Transverse colon (tissue), 4 donors: Measurements from ENCODE around the gene ELOB. TPM values are rescaled to one million over a fixed set of nuclear protein-coding genes. Genes with fewer than 3 reads are reported as not detected.
A peak's percentile ranks its signal among the peaks of the same experiment; 100 is the strongest.

Source experiments
- DNase-seq: peaks from one replicate; pipeline ENCODE4 v3.0.0-alpha.2; 2019
- H3K27ac ChIP-seq, 4 donors: fragments of 200-600 bp; sonication (generic); 2 replicates each; pipeline ENCODE4 v1.5.1; 2016 to 2018; ENCODE audit warnings: inconsistent platforms in 4 of 4
- H3K27me3 ChIP-seq: fragments of 200-600 bp; sonication (generic); 2 replicates; pipeline ENCODE4 v1.5.1; 2017; ENCODE audit warnings: inconsistent platforms
- H3K36me3 ChIP-seq, 4 donors: fragments of 200-600 bp; sonication (generic); 2 replicates each; pipeline ENCODE4 v1.5.1; 2017 to 2019; ENCODE audit warnings: inconsistent platforms in 4 of 4
- H3K4me1 ChIP-seq, 4 donors: fragments of 200-600 bp; sonication (generic); 2 replicates each; pipeline ENCODE4 v1.5.1; 2017 to 2020; ENCODE audit warnings: inconsistent platforms in 4 of 4
- H3K4me3 ChIP-seq, 4 donors: fragments of 200-600 bp; sonication (generic); 1 replicate in 1 of 4; 2 replicates in 3 of 4; pipeline versions ENCODE4 v1.5.1 to v1.6.1; 2017 to 2019; ENCODE audit warnings: inconsistent platforms in 4 of 4
- H3K9me3 ChIP-seq, 2 donors: fragments of 200-600 bp; sonication (generic); 2 replicates each; pipeline ENCODE4 v1.5.1; 2017 to 2019; ENCODE audit warnings: inconsistent platforms in 2 of 2
- CTCF ChIP-seq, 5 experiments: fragments of 200-600 bp in 3 of 5; fragments of 450-650 bp in 2 of 5; sonication (generic) in 3 of 5; IDR thresholded peaks; 1 replicate in 2 of 5; 2 replicates in 3 of 5; pipeline ENCODE4 v1.5.1; 2016 to 2017; ENCODE audit warnings: antibody characterized with exemption in 5 of 5, inconsistent platforms in 3 of 5, mild to moderate bottlenecking in 2 of 5, moderate library complexity in 1 of 5
- EP300 ChIP-seq: sonication (generic); formaldehyde crosslinking; IDR thresholded peaks from one replicate; pipeline ENCODE4 v1.6.1; 2017; ENCODE audit warnings: antibody characterized with exemption, low read depth
- POLR2A ChIP-seq: fragments of 450-650 bp; IDR thresholded peaks from one replicate; pipeline ENCODE4 v1.6.1; 2016; ENCODE audit warnings: antibody characterized with exemption, mild to moderate bottlenecking, moderate library complexity
- POLR2AphosphoS5 ChIP-seq, 3 donors: sonication (generic); formaldehyde crosslinking; IDR thresholded peaks; one replicate each; pipeline ENCODE4 v1.6.1; 2016; ENCODE audit warnings: antibody characterized with exemption in 3 of 3
- WGBS, 2 donors: methylation state at CpG; one replicate each; pipeline ENCODE4 v1.1.5; 2018; ENCODE audit warnings: low coverage in 1 of 2; 5-methylcytosine and 5-hydroxymethylcytosine counted together
- in situ Hi-C, 4 donors: fragments of 200-750 bp; cut with MboI; loops; one replicate each; pipeline versions ENCODE4 v1.15.0 to v1.15.1; 2017; ENCODE audit warnings: low sequenced_read_pairs in 3 of 4, low pct_ligation_motif_present in 1 of 4, low pct_unique_long_range_greater_than_20kb in 1 of 4
- intact Hi-C: fragments of 100-400 bp; cut with DNase I; formaldehyde crosslinking; loops from one replicate; pipeline ENCODE4 v1.15.1; 2023; ENCODE audit warnings: low total_unique reads
- total RNA-seq, 4 donors: library from RNA; depleted of rRNA; stranded (reverse); fragments of >200 nt; gene quantifications; one replicate each; pipeline ENCODE4 v1.1.0, GENCODE V29; 2016

ELOB gene
- total RNA-seq, 4 donors from 2014 or later, result 133 to 433 (median 288) TPM

GRCh38 chr16:2803545-2804195 is 26.6 kb upstream of the ELOB start:
- Histone ChIP-seq H3K4me3 (no peak overlapping the region), H3K9me3 (peaks cover 7 to 9% of the 10 kb centered on the region in 2 donors), H3K27ac (no peak overlapping the region), H3K27me3 (peaks cover 4% of the 10 kb centered on the region), H3K36me3 (no peaks in the 10 kb centered on the region), H3K4me1 (peaks cover 0 to 9% (median 6%) of the 10 kb centered on the region in 4 donors)
- WGBS, 2 donors, result 85% methylated on average over 3 of the region's 3 CpGs; no CpG with 5 or more reads in 1 of the 2 donors
- in situ Hi-C loops, result no loop called here
- no peak for TF ChIP-seq CTCF (IDR thresholded peaks at IDR 0.05)
- no peak for TF ChIP-seq POLR2AphosphoS5 (IDR thresholded peaks at IDR 0.05)
- no peak for TF ChIP-seq POLR2A
- TF ChIP-seq EP300, result no peak
- intact Hi-C loops, result no loop called here
- DNase-seq, result no peak

GRCh38 chr16:2799859-2800226 is 22.8 kb upstream of the ELOB start:
- Histone ChIP-seq H3K9me3 (peaks cover 7 to 9% of the 10 kb centered on the region in 2 donors), H3K27me3 (peaks cover 9% of the 10 kb centered on the region), H3K36me3 (no peaks in the 10 kb centered on the region), H3K4me1 (peaks cover 0 to 26% (median 13%) of the 10 kb centered on the region in 4 donors), H3K27ac (peak overlapping the region; percentile 70 to 79 (median 76)), H3K4me3 (no peak overlapping the region)
- DNase-seq, result peak; percentile 83
- WGBS, 2 donors, result 57% methylated on average over 1 of the region's 1 CpG; no CpG with 5 or more reads in 1 of the 2 donors
- in situ Hi-C loops (no loop called here), intact Hi-C loops (no loop called here)
- TF ChIP-seq POLR2A (peak; percentile 21), EP300 (peak; percentile 30), POLR2AphosphoS5 (IDR thresholded peaks at IDR 0.05) (peak in 2 of 3 donors; percentile 62 to 68), CTCF (IDR thresholded peaks at IDR 0.05) (no peak)

GRCh38 chr16:2799205-2799858 is 22.3 kb upstream of the ELOB start:
- Histone ChIP-seq H3K4me3 (no peak overlapping the region), H3K9me3 (peaks cover 7 to 9% of the 10 kb centered on the region in 2 donors), H3K36me3 (no peaks in the 10 kb centered on the region), H3K27me3 (peaks cover 9% of the 10 kb centered on the region), H3K4me1 (peaks cover 0 to 26% (median 15%) of the 10 kb centered on the region in 4 donors), H3K27ac (peak overlapping the region; percentile 70 to 79 (median 76))
- in situ Hi-C loops (no loop called here), intact Hi-C loops (no loop called here)
- no peak for DNase-seq
- 84% methylated on average over 21 of the region's 21 CpGs; no CpG with 5 or more reads in 1 of the 2 donors for WGBS, 2 donors
- TF ChIP-seq CTCF (IDR thresholded peaks at IDR 0.05) (no peak), EP300 (no peak), POLR2AphosphoS5 (IDR thresholded peaks at IDR 0.05) (no peak), POLR2A (no peak)

GRCh38 chr16:2798723-2799204 is 21.7 kb upstream of the ELOB start:
- H3K27ac ChIP-seq, result peak overlapping the region in 3 of 4 donors; percentile 75 to 79 (median 77)

More at GRCh38 chr16:2798723-2799204, 21.7 kb upstream of the ELOB start:
- H3K4me1 ChIP-seq, result peaks cover 0 to 31% (median 17%) of the 10 kb centered on the region in 4 donors
- in situ Hi-C loops, result no loop called here
- no peak for DNase-seq
- no peaks in the 10 kb centered on the region for H3K36me3 ChIP-seq
- intact Hi-C loops, result no loop called here
- peaks cover 2 to 3% of the 10 kb centered on the region in 2 donors for H3K9me3 ChIP-seq
- WGBS, 2 donors, result 90% methylated on average over 39 of the region's 39 CpGs; no CpG with 5 or more reads in 1 of the 2 donors
- H3K27me3 ChIP-seq, result peaks cover 9% of the 10 kb centered on the region
- TF ChIP-seq POLR2A (no peak), EP300 (no peak), CTCF (IDR thresholded peaks at IDR 0.05) (no peak), POLR2AphosphoS5 (IDR thresholded peaks at IDR 0.05) (no peak)
- no peak overlapping the region for H3K4me3 ChIP-seq
